DMS 273 (cell line): Measurements from ENCODE around the gene ATP5PO.

ENCODE experiments used
- DNase-seq: peaks from one replicate; lab custom pipeline; 2025; ENCODE audit not compliant: unreplicated experiment; lab: John Stamatoyannopoulos, UW

The ATP5PO gene

GRCh38 chr21:33901412-33902288, 14.0 kb downstream of the ATP5PO start:
- DNase-seq: peak; percentile 69

- DNase-seq: no peak
Observed at GRCh38 chr21:33899199-33899598, 16.4 kb downstream of the ATP5PO start.

GRCh38 chr21:33898586-33898985, 17.0 kb downstream of the ATP5PO start:
- DNase-seq: no peak

GRCh38 chr21:33897739-33898138, 17.9 kb downstream of the ATP5PO start:
- no peak for DNase-seq

GRCh38 chr21:33897098-33897497, 18.5 kb downstream of the ATP5PO start:
- no peak for DNase-seq

GRCh38 chr21:33896691-33897090, 18.9 kb downstream of the ATP5PO start:
- DNase-seq: no peak

- no peak for DNase-seq
Observed at GRCh38 chr21:33895356-33895755, 20.2 kb downstream of the ATP5PO start.

- peak; percentile 93 for DNase-seq
Observed at GRCh38 chr21:33894736-33895288, 20.8 kb downstream of the ATP5PO start.

- no peak for DNase-seq
Observed at GRCh38 chr21:33893917-33894316, 21.7 kb downstream of the ATP5PO start.

- peak; percentile 62 for DNase-seq
Observed at GRCh38 chr21:33892853-33893252, 22.8 kb downstream of the ATP5PO start.

- no peak for DNase-seq
Observed at GRCh38 chr21:33890187-33890586, 25.4 kb downstream of the ATP5PO start.

- DNase-seq: no peak
Observed at GRCh38 chr21:33886321-33886720, 29.3 kb downstream of the ATP5PO start.

- no peak for DNase-seq
Observed at GRCh38 chr21:33885172-33885514, 30.5 kb downstream of the ATP5PO start.

GRCh38 chr21:33884376-33885171, 31.0 kb downstream of the ATP5PO start:
- DNase-seq: peak; percentile 14

GRCh38 chr21:33883118-33883517, 32.5 kb downstream of the ATP5PO start:
- DNase-seq: no peak

- no peak for DNase-seq
Observed at GRCh38 chr21:33881689-33882440, 33.7 kb downstream of the ATP5PO start.

GRCh38 chr21:33880626-33881025, 35.0 kb downstream of the ATP5PO start:
- DNase-seq: no peak

GRCh38 chr21:33878824-33879223, 36.8 kb downstream of the ATP5PO start:
- no peak for DNase-seq

- DNase-seq: no peak
Observed at GRCh38 chr21:33875026-33875695, 40.4 kb downstream of the ATP5PO start.

- DNase-seq: no peak
Observed at GRCh38 chr21:33874161-33874560, 41.4 kb downstream of the ATP5PO start.
